HUES48 (cell line): ENCODE data around the gene BBS5.

Experiments used
- H3K27ac ChIP-seq: one replicate; pipeline ENCODE4 v1.7.0; 2013; ENCODE audit warnings: low read depth, low read length, inconsistent platforms
- H3K27me3 ChIP-seq: 2 replicates; pipeline ENCODE4 v1.6.1; 2013; ENCODE audit warnings: mild to moderate bottlenecking, low read length; ENCODE audit not compliant: control insufficient read depth, insufficient read depth
- H3K36me3 ChIP-seq: 2 replicates; pipeline ENCODE4 v1.6.1; 2013; ENCODE audit warnings: low read length; ENCODE audit not compliant: control insufficient read depth, insufficient read depth
- H3K4me1 ChIP-seq: 2 replicates; pipeline ENCODE4 v1.6.1; 2013; ENCODE audit warnings: mild to moderate bottlenecking, low read length; ENCODE audit not compliant: control insufficient read depth, insufficient read depth
- H3K4me3 ChIP-seq: 2 replicates; pipeline ENCODE4 v1.5.1; 2013; ENCODE audit warnings: mild to moderate bottlenecking, low read depth, low read length
- H3K9ac ChIP-seq: 2 replicates; pipeline ENCODE4 v1.6.1; 2013; ENCODE audit warnings: mild to moderate bottlenecking, low read depth, low read length, moderate library complexity
- H3K9me3 ChIP-seq: 2 replicates; pipeline ENCODE4 v1.6.1; 2013; ENCODE audit warnings: low read length; ENCODE audit not compliant: control insufficient read depth, insufficient read depth

BBS5 gene

DNA sequence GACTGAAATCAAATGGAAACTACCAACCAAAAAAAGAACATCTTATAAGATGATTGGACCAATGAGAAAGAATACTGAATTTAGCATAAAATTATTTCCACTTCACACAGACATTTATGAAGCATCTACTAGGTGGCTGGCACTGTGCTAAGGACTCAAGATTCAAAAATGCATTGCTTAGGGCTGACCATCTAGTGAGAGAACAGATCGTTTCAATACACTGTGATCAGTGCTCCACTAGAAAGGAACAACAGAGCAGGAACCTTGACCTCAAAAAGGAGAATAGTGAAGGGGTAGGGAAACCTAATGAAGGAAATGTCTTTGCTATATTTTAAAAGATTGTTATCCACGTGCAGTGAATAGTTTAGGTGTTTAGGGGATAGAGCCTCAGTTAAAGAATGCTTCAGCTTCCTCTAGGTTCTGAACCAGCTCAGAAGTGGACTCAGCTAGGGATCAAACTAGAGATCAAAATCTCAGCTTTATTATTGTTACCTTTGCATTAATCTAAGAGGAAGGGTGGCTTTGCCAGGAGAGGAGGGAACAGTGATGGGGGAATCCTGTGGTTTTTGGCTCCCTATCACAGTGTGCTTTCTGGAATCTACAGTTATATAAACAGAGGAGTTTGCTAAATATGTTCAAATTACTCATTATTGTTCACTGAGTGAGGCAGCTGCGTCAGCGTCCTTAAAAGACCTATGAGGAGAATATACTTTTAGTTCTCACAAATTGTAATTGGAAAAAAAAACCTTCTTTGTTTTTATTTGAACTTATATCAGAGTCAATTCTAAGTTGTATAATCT, 16.2 kb upstream of the BBS5 start:
- H3K4me3 ChIP-seq: no peak overlapping the region
- no peaks in the 10 kb centered on the region for H3K4me1 ChIP-seq
- no peaks in the 10 kb centered on the region for H3K36me3 ChIP-seq
- no peaks in the 10 kb centered on the region for H3K27me3 ChIP-seq
- no peak overlapping the region for H3K27ac ChIP-seq
- no peak overlapping the region for H3K9ac ChIP-seq
- no peaks in the 10 kb centered on the region for H3K9me3 ChIP-seq

DNA sequence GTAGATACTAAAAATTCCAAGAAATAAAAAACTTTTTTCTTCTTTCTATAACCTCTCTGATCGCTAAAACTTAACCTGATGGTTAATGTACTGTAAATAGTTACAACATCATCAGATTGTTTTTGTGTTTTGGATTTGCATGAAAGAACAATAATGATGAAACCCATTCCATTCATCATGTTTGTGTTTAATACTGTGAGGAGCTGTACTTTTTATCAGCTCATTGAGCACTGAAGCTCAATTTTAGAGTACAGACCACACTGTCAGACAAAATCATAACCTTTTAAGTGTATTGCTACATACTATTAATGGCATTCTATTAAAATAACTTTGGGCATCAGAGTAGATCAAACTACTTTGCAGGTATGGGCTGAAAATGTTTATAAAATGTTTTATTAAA, 14.8 kb upstream of the BBS5 start:
- Histone ChIP-seq H3K27ac (no peak overlapping the region), H3K4me1 (no peaks in the 10 kb centered on the region), H3K9ac (no peak overlapping the region), H3K36me3 (no peaks in the 10 kb centered on the region), H3K4me3 (no peak overlapping the region), H3K9me3 (no peaks in the 10 kb centered on the region), H3K27me3 (no peaks in the 10 kb centered on the region)

DNA sequence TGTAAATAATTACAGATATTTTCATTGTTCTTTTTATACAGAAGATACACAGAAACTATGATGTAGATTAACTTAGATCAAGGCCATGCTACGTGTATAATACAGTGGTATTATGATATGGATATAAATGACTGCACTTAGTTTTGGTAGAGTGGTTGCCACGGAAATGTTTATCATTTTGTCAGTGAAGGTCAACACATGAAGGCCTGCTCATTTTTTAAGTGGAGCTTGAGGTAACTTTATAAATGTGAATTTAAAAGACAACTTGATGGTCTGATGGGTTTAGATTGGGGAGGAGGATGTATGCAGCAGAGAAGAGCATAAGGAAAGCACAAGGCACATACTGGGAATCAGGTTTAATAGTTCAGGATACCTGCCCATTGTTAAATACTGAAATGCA, 14.4 kb upstream of the BBS5 start:
- no peak overlapping the region for H3K27ac ChIP-seq
- H3K4me3 ChIP-seq: no peak overlapping the region
- H3K4me1 ChIP-seq: no peaks in the 10 kb centered on the region
- no peaks in the 10 kb centered on the region for H3K36me3 ChIP-seq
- no peak overlapping the region for H3K9ac ChIP-seq
- H3K27me3 ChIP-seq: no peaks in the 10 kb centered on the region
- H3K9me3 ChIP-seq: no peaks in the 10 kb centered on the region

DNA sequence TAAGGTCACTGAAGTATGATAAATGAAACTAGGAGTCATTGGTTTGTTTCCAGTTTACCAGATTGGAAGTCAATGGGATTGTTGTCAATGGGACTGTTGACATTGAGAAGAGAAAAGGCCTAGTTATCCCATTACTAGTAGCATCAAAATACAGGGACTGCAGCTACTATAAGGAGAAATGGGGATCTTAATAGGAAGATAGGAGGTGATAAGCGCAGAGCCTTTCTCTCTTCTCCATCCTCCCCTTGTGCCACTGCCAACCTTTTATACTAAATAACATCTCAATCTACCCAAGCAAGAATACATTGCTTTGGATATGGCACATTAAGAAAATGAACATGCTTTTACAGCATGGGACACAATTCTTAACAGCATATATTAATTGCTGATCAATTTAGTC, 10.5 kb upstream of the BBS5 start:
- Histone ChIP-seq H3K9me3 (no peaks in the 10 kb centered on the region), H3K4me3 (no peak overlapping the region), H3K36me3 (no peaks in the 10 kb centered on the region), H3K9ac (no peak overlapping the region), H3K27ac (no peak overlapping the region), H3K4me1 (no peaks in the 10 kb centered on the region), H3K27me3 (no peaks in the 10 kb centered on the region)

DNA sequence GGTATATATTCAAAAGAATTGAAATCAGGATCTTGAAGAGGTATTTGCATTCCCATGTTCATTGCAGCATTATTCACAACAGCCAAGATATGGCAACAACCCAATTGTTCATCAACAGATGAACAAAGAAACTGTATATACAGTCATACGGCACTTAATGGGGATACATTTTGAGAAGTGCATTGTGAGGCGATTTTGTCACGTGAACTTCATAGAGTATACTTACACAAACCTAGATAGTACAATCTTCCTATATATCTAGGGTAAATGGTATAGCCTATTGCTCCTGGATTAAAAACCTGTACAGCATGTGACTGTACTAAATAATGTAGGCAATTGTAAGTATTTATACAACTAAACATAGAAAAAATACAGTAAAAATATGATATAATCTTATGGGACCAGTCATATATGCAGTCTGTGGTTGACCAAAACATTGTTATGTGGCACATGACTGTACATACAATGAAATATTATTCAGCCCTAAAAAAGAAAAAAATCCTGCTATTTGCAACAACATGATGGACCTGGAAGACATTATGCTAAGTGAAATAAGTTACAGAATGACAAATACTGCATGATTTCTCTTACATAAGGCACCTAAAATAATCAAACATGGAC, 9.2 kb upstream of the BBS5 start:
- H3K9ac ChIP-seq: no peak overlapping the region
- H3K4me1 ChIP-seq: no peaks in the 10 kb centered on the region
- no peak overlapping the region for H3K4me3 ChIP-seq
- no peaks in the 10 kb centered on the region for H3K36me3 ChIP-seq
- no peaks in the 10 kb centered on the region for H3K9me3 ChIP-seq
- H3K27ac ChIP-seq: no peak overlapping the region
- H3K27me3 ChIP-seq: no peaks in the 10 kb centered on the region

DNA sequence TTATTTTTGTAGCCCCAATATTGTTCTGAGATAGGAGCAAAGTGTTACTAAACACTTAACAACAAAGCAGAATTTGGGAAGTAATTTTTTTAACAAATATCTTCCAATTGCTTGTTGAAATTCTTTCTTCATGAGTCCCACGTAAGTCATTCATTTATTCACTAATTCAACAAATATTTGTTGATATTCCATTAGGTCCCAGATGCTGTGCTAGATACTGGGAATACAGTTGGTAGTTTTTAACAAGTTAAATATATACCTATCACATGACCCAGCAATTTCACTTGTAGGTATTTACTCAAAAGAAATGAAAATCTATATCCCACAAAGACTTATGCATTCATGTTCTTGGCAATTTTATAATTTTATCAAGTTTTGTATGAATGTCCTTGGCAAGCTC, 7.0 kb upstream of the BBS5 start:
- Histone ChIP-seq H3K27ac (no peak overlapping the region), H3K9ac (no peak overlapping the region), H3K36me3 (no peaks in the 10 kb centered on the region), H3K4me3 (no peak overlapping the region), H3K27me3 (no peaks in the 10 kb centered on the region; the same call in 1 of the 2 replicates), H3K4me1 (no peaks in the 10 kb centered on the region), H3K9me3 (no peaks in the 10 kb centered on the region)

DNA sequence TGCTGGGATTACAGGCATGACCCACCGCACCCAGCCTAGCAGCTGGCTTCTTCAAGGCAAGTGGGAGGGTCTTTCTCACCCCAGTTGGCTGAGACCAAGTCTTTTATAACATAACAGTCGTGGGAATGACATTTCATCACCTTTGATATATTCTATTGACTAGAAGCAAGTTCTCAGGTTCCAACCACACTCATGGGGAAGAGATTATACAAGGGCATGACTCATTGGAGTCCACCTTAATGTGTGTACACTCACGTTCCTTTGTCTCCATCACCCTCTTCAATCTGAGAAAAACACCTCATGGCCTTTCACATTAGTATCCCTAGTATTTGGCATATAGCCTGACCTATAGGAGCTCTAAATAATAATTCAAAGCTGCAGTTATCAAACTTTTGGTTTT, 2.8 kb upstream of the BBS5 start:
- H3K9me3 ChIP-seq: no peaks in the 10 kb centered on the region

DNA sequence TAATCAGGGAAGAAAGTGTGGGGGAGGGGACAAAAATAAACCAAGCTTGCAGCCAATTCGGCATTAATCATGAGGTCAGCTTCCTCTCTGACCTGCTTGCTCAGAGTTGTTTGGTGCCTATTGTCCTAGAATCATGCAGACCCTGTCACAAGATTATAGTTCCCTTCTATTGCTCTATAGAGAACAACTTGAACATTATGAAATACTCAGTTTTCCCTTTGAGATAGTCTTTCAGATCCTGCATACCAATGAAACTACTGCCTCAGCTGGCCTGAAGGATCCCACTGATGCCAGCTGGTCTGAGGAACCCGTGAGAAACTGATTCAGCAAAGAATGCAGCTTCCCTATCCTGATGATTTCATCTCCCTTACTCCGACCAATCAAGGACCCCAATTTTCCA, 955 bp upstream of the BBS5 start:
- Histone ChIP-seq H3K36me3 (no peaks in the 10 kb centered on the region), H3K4me1 (no peaks in the 10 kb centered on the region), H3K4me3 (no peak overlapping the region), H3K27ac (no peak overlapping the region), H3K9me3 (no peaks in the 10 kb centered on the region), H3K9ac (no peak overlapping the region), H3K27me3 (peaks cover 47% of the 10 kb centered on the region)

More for the DNA sequence above, 2.8 kb upstream of the BBS5 start:
- Histone ChIP-seq H3K27ac (no peak overlapping the region), H3K4me1 (no peaks in the 10 kb centered on the region), H3K4me3 (no peak overlapping the region), H3K9ac (no peak overlapping the region), H3K27me3 (peaks cover 34% of the 10 kb centered on the region), H3K36me3 (no peaks in the 10 kb centered on the region)

DNA sequence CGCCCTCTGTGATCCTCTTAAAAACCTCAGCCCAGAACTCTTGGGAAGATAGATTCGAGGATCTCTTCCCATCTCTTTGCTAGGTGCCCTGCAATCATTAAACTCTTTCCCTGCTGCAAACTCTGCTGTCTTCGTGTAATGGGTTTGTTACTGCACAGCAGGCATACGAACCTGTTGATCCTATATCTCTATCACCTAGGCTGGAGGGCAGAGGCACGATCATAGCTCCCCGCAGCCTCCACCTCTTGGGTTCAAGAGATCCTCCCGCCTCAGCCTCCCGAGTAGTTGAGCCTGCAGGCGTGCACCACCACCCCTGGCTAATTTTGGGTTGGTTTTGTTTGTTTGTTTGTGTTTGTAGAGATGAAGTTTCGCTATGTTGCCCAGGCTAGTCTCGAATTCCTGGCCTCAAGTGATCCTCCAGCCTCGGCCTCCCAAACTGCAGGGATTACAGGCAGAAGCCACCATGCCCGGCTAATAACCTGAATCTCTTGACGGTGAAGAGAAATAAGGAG, 493 bp upstream of the BBS5 start:
- Histone ChIP-seq H3K4me3 (peak overlapping the region; percentile 80), H3K4me1 (no peaks in the 10 kb centered on the region), H3K27ac (no peak overlapping the region), H3K27me3 (peaks cover 47% of the 10 kb centered on the region), H3K36me3 (no peaks in the 10 kb centered on the region), H3K9me3 (no peaks in the 10 kb centered on the region), H3K9ac (0 out of 2 replicates have a peak overlapping the region, but pooled peaks have one; percentile 39)

DNA sequence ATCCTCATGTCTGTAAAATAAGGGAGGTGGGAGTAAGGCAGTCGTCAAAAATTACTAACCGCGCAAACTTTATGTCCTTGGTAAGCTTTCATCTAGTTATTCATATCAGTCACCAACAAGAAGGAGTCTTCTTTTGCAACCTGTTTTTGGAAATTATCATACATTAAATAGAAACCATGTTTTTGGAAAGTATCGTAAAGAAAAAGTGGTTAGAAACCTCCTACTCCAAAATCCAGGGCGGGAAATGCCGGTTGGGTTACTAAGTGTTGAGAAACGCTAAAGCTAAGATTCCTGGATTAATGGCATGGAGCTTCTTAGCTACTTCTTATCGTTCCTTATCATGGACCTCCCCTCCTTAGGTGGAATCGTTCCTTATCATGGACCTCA, 778 bp downstream of the BBS5 start:
- peak overlapping the region; percentile 80 for H3K4me3 ChIP-seq
- H3K9ac ChIP-seq: no peak overlapping the region
- peaks cover 47% of the 10 kb centered on the region for H3K27me3 ChIP-seq
- no peak overlapping the region for H3K27ac ChIP-seq
- H3K36me3 ChIP-seq: no peaks in the 10 kb centered on the region
- H3K9me3 ChIP-seq: no peaks in the 10 kb centered on the region
- no peaks in the 10 kb centered on the region for H3K4me1 ChIP-seq

DNA sequence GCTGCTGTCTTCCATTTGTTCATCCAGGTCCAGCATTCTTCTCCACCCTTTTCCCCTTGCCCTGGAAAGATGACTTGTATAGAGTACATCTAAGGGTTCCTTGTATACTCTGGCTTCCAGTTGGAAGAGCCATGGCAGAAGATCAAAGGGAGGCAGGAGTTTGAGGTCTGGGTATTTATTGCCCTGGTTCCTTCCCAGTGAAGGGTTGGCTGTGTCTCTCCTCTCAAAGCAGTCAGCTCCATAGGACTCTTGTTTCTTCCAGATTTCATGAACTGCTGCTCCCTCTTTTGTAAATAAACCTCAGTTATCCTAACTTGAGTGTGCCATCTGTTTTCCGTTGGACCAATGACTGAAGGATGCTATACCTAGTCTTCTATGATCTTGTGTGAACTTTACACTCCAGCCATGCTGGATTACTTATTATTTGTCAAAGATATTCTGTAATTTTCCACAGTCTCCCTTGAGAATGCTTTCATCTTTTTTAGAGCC, 6.4 kb downstream of the BBS5 start:
- Histone ChIP-seq H3K27me3 (peaks cover 20% of the 10 kb centered on the region), H3K4me3 (no peak overlapping the region), H3K36me3 (no peaks in the 10 kb centered on the region), H3K4me1 (no peaks in the 10 kb centered on the region), H3K9ac (no peak overlapping the region), H3K9me3 (no peaks in the 10 kb centered on the region), H3K27ac (no peak overlapping the region)
